Measurements from ENCODE around the gene ENKUR. TPM values are rescaled to one million over a fixed set of nuclear protein-coding genes. Genes with fewer than 3 reads are reported as not detected.

ENKUR gene
- total and polyA plus RNA-seq, 10 donors: 0.03 to 1.1 (median 0.32) TPM; not detected in 3

- Histone ChIP-seq H3K9me3 (no peaks in the 10 kb centered on the region), H3K36me3 (no peaks in the 10 kb centered on the region), H3K27me3 (replicated peaks in 1 of 7) (peaks cover 0 to 4% (median 0%) of the 10 kb centered on the region in 7 donors), H3K4me3 (no peak overlapping the region), H3K4me1 (no peaks in the 10 kb centered on the region), H3K27ac (no peak overlapping the region)
- TF ChIP-seq CTCF (IDR thresholded peaks at IDR 0.05 in 8 of 11, conservative IDR thresholded peaks at IDR 0.05 in 3 of 11) (no peak), POLR2A (IDR thresholded peaks at IDR 0.05) (no peak), POLR2AphosphoS5 (IDR thresholded peaks at IDR 0.05) (no peak)
- 82 to 95% (median 90%) methylated on average over 13 of the region's 13 CpGs for WGBS, 5 donors
- intact Hi-C loops (cut with DNase I; ENCODE audit: low total_unique reads): loop anchor here (10.0 kb wide), 1 partner anchor 346 kb away; no protein-coding TSS in a partner anchor
- DNase-seq: no peak
Observed at GRCh38 chr10:24991298-24991697, 24.7 kb downstream of the ENKUR start.

DNA sequence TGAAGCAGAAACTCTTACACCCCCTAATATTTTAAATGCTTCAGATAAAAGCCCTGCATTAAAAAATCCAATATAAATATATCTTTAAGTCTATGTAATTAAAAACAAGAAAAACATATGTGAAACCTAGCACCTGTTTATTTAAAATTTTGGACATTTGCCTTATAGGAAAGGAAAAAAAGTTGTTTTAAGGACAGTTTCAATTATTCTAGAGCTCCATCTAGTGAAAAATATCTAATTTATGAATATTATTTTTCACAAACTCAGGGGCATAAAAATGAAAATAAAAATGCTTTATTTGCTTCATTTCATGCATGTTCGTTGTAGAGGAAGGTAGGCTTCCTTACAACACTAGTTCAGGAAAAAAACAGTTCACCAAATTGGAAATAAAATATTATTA is 26.1 kb downstream of the ENKUR start:
- H3K4me1 ChIP-seq: no peaks in the 10 kb centered on the region
- no peak for TF ChIP-seq CTCF (IDR thresholded peaks at IDR 0.05 in 8 of 11, conservative IDR thresholded peaks at IDR 0.05 in 3 of 11)
- no peak for TF ChIP-seq POLR2A (IDR thresholded peaks at IDR 0.05)
- no peak for TF ChIP-seq POLR2AphosphoS5 (IDR thresholded peaks at IDR 0.05)
- no peak for DNase-seq
- H3K9me3 ChIP-seq: no peaks in the 10 kb centered on the region
- H3K36me3 ChIP-seq: no peaks in the 10 kb centered on the region
- intact Hi-C loops (cut with DNase I; ENCODE audit: low total_unique reads): loop anchor here (10.0 kb wide), 1 partner anchor 345 kb away; no protein-coding TSS in a partner anchor
- 15 to 37% (median 18%) methylated on average over 1 of the region's 1 CpG for WGBS, 5 donors
- no peak overlapping the region for H3K4me3 ChIP-seq
- peaks cover 0 to 4% (median 0%) of the 10 kb centered on the region in 7 donors for H3K27me3 ChIP-seq (replicated peaks in 1 of 7)
- no peak overlapping the region for H3K27ac ChIP-seq

DNA sequence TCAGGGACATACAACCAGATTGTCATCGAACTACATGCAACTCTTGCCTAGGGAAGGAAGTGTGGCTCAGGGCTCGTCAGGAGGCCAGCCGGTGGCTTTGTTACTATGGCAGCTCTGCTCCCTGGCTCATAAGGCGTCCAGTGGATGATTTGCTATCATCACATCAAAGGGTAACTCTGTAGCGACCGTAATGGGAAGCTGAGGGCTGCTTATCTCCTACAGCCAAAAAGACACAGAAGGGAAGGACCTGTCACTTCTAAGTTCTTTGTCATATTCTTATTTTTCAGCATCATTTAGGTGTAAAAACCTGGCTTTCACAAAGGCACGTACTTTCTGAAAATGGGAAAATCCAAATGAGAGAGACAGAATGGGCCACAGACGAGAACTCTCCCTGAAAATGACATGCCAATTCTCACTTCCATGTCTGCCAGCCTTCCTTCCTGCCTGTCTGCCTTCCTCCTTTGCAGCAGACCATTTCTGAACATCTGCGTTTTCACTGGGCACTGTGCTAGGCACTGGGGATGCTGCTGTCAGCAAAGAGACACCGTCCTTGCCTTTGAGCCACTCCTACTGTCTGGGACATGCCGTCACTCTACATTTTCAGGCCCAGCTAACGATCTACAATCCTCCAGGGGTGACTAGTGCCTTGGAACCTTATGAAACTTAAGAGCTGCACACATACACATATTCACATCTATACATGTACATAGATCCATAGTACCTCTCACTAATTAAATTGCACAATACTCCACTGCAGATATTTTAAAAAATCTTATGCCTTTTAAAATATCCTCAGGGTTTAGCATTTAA is 26.9 kb downstream of the ENKUR start:
- Histone ChIP-seq H3K27ac (no peak overlapping the region), H3K4me3 (no peak overlapping the region), H3K4me1 (no peaks in the 10 kb centered on the region), H3K27me3 (replicated peaks in 1 of 7) (peaks cover 0 to 4% (median 0%) of the 10 kb centered on the region in 7 donors), H3K36me3 (no peaks in the 10 kb centered on the region), H3K9me3 (no peaks in the 10 kb centered on the region)
- no peak for DNase-seq
- intact Hi-C loops (cut with DNase I; ENCODE audit: low total_unique reads): no loop called here
- TF ChIP-seq POLR2AphosphoS5 (IDR thresholded peaks at IDR 0.05) (no peak), POLR2A (IDR thresholded peaks at IDR 0.05) (no peak), CTCF (IDR thresholded peaks at IDR 0.05 in 8 of 11, conservative IDR thresholded peaks at IDR 0.05 in 3 of 11) (no peak)
- WGBS, 5 donors: 42 to 51% (median 48%) methylated on average over 12 of the region's 12 CpGs

GRCh38 chr10:24984906-24985305 is 31.1 kb downstream of the ENKUR start:
- 48 to 81% (median 63%) methylated on average over 3 of the region's 3 CpGs for WGBS, 5 donors
- intact Hi-C loops (cut with DNase I; ENCODE audit: low total_unique reads): no loop called here
- Histone ChIP-seq H3K27ac (no peak overlapping the region), H3K4me3 (no peak overlapping the region), H3K27me3 (replicated peaks in 1 of 7) (no peaks in the 10 kb centered on the region), H3K36me3 (no peaks in the 10 kb centered on the region), H3K9me3 (no peaks in the 10 kb centered on the region), H3K4me1 (no peaks in the 10 kb centered on the region)
- TF ChIP-seq POLR2A (IDR thresholded peaks at IDR 0.05) (no peak), POLR2AphosphoS5 (IDR thresholded peaks at IDR 0.05) (no peak), CTCF (IDR thresholded peaks at IDR 0.05 in 8 of 11, conservative IDR thresholded peaks at IDR 0.05 in 3 of 11) (no peak)
- no peak for DNase-seq
